GM12801 (cell line): ENCODE measurements around the gene PIK3R1.

Experiments
- TF ChIP-seq, protein P1 (sequence below): IDR thresholded peaks from one replicate; pipeline ENCODE4 v1.5.1; 2011; ENCODE audit warnings: control low read depth; ENCODE audit not compliant: insufficient read length; ENCODE audit errors: extremely low read depth

Gene PIK3R1

DNA sequence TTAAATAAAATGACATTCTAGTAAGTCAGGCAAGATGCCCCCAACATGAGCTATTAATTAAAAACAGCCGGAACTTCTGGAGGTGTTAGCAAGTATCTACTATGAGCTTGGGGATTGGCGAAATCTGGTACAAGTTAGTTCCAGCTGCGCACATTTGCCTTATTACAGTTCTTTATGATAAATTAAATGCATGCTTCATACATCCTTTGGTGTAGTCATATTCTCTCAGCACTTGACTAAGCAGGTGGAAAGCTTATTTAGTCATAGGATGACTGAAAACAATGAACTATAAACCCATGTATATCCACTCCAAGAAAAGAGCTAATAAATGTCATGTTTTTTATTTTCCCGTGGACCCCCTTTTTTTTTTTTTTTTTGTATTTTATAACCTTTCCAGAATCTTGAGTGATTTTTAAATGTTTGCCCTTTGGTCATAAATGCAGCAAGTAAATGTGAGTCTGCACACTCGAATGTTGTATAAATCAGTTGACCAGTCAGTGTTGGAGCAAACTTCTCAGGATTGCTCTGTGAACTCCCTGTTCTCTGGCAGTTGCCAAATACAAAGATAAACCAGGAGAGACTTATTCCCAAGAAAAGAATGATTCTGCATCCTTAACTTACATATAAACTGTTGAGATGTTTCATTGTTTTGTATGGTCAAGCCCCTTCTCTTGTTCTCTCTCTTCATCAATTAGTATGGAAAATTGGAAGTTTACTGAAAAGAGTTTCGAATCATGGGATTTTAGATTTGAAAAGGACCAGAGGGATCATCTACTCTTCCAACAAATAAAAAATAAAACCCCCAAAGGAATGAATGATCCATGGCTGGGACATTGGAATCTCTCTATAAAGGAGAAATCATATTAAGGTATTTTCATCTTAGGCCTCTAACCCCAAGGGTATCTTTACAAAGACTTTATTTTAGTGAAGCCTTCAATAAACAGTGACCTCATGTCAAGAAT lies 38.3 kb downstream of the PIK3R1 start:
- TF ChIP-seq, protein P1, sequence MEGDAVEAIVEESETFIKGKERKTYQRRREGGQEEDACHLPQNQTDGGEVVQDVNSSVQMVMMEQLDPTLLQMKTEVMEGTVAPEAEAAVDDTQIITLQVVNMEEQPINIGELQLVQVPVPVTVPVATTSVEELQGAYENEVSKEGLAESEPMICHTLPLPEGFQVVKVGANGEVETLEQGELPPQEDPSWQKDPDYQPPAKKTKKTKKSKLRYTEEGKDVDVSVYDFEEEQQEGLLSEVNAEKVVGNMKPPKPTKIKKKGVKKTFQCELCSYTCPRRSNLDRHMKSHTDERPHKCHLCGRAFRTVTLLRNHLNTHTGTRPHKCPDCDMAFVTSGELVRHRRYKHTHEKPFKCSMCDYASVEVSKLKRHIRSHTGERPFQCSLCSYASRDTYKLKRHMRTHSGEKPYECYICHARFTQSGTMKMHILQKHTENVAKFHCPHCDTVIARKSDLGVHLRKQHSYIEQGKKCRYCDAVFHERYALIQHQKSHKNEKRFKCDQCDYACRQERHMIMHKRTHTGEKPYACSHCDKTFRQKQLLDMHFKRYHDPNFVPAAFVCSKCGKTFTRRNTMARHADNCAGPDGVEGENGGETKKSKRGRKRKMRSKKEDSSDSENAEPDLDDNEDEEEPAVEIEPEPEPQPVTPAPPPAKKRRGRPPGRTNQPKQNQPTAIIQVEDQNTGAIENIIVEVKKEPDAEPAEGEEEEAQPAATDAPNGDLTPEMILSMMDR, result no peak

DNA sequence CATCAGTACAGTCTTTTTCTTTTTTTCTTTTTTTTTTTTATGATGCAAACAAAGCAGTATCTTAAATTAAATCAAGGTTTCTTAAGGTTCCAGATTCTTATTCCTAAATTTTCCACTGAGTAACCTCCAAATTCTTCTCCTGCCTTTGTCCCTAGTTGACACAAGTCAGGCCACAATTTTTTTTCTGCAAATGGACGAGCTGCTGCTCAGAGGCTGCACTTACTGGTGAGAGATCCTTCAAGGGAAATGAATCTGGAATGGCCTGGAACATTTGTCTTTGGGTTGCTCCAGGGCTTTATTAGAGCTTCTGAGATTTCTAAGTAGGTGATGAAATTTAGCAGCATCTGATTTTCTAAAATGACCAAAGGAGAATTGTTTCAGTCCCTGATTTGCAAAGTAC lies 39.3 kb downstream of the PIK3R1 start:
- TF ChIP-seq, protein P1, result no peak

DNA sequence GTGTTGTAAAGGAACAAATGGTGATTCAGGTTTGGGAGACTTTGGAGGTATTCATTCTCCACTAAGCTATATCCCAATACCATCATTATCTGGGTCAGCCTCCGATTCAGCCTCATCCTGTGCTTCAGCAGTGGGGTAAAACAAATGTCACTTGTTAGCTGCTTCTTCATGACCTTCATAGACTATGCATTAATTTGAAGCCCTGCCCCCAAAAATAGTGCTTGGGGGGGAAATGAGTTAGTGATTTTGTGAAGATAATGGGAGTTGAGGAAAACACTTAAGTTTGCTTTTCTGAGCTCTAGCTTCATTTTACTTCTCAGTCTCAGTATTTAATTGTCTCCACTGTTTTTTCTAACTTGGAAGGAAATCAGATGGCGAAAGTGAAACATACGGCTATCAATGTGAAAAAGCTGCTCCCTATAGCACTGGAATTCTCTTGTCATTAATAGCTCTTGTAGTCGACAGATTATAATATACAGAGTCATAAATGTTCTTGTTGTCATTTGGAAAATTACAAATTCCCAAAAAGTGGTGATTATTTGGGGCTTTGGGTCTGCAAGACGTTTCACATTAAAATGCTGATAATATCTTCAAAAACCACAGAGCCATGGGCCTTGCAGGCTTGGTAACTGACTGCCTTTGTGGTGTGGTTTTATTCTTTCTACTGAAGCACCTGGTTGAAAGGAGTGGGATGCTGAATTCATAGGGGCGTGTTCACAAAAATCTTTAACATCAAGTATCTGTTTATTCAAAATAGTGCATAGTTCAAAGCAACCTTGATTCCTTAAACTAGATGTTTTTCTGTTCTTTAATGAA lies 40.0 kb downstream of the PIK3R1 start:
- TF ChIP-seq, protein P1, result no peak

DNA sequence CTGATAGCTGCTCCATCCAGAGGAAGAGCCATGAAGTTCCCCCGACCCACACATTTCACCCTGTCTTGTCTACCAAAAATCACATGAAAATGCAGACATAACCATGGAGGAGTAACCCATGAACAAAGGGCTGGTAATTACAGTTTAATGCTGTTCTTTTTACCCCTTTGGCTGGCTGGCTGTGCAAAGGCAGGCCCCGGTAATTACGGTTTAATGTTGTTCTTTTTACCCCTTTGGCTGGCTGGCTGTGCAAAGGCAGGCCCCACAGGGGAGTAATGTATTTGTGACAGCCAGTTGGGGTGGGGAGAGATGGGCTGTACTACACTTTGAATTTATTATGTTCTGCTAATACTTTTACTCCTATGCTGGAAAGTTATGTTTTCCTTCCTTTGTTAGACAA lies 41.7 kb downstream of the PIK3R1 start:
- TF ChIP-seq, protein P1, result no peak

DNA sequence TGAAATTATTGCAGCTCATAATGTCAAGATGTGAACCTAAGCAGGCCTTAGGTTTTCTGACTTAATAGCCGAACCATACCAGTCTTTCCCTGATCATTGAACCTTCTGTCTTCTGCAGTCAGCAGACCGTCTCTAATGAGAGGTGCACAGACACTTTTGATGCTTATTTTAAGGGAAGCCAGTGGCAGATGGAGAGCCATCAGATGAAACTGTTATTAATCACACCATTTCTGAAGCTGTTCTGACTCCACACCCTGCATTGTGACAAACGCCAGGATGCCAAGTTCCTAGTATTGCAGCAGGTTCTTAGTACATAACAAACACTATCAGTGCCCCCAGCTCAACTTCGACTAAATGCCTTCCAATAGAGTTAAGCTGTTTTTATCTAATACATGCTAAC lies 43.0 kb downstream of the PIK3R1 start:
- TF ChIP-seq, protein P1, result no peak

DNA sequence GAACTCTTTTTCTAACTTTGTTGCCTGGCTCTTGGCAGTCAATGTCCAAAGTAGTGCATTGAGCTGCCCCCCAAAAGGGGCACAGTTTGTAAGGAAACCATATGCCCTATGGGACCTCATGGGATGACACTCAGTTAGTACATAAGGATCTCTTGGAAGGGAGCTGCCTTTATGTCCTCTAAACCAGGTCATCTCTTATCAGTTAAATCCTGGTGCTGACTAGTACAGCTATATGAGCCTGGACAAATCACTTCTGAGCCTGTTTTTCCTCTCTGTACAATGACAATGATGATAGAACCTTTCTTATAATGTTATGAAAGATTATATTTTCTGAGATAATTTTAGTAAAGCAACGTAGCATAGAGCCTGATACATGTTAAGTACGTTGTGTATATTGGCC lies 44.1 kb downstream of the PIK3R1 start:
- TF ChIP-seq, protein P1, result no peak

DNA sequence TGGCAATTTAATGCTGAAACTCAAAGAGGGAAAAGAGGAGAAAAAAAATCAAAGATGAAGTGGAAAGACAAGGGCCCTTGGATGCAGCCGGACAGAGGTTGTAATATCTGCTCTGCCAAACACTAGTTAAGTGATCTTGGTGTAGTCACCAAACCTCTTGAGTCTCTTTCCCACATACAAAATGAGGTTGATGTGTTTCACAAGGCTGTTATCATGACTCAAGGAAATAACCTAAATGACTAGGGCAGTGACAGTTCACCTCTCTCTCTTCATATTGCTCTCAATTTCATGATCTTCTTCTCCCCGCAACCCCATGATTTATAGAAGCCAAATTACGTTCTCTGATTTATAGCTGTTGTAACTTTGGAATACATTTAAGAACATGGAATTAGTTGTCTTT lies 44.9 kb downstream of the PIK3R1 start:
- TF ChIP-seq, protein P1, result no peak
